Subcutaneous adipose tissue (tissue), 4 donors: ENCODE results near the gene DLGAP1. TPM values are rescaled to one million over a fixed set of nuclear protein-coding genes. Genes with fewer than 3 reads are reported as not detected.

Source experiments
- CTCF ChIP-seq: fragments of 450-650 bp; IDR thresholded peaks from one replicate; pipeline ENCODE4 v1.5.1; 2016; ENCODE audit warnings: low read depth, mild to moderate bottlenecking, control low read depth, antibody characterized with exemption, moderate library complexity
- total RNA-seq, 4 donors: library from RNA; depleted of rRNA; stranded (reverse); fragments of >200 nt; gene quantifications; one replicate each; pipeline ENCODE4 v1.1.0, GENCODE V29; 2016

Gene DLGAP1
- total RNA-seq, 4 donors from 2014 or later = 0.44 to 3.3 (median 0.99) TPM

GRCh38 chr18:3748086-3748485 lies 707.0 kb downstream of the DLGAP1 start:
- TF ChIP-seq CTCF = no peak

- no peak for TF ChIP-seq CTCF
Measured at GRCh38 chr18:3747176-3747973, 707.7 kb downstream of the DLGAP1 start.

GRCh38 chr18:3742541-3742940 lies 712.6 kb downstream of the DLGAP1 start:
- no peak for TF ChIP-seq CTCF

- no peak for TF ChIP-seq CTCF
Measured at GRCh38 chr18:3741333-3741732, 713.8 kb downstream of the DLGAP1 start.

- no peak for TF ChIP-seq CTCF
Measured at GRCh38 chr18:3728704-3729437, 726.2 kb downstream of the DLGAP1 start.

GRCh38 chr18:3727274-3727673 lies 727.8 kb downstream of the DLGAP1 start:
- no peak for TF ChIP-seq CTCF

GRCh38 chr18:3726238-3726951 lies 728.7 kb downstream of the DLGAP1 start:
- no peak for TF ChIP-seq CTCF
